PFSK-1 (cell line): Measurements from ENCODE around the gene FRMPD4.

Experiments used
- FOXP2 ChIP-seq: optimal IDR thresholded peaks from 2 replicates; pipeline ENCODE3; 2011; ENCODE audit warnings: borderline replicate concordance, control low read depth, inconsistent platforms; ENCODE audit not compliant: insufficient read depth; ENCODE audit errors: extremely low read length, extremely low read depth
- POLR2AphosphoS5 ChIP-seq: IDR thresholded peaks from 2 replicates; pipeline ENCODE4 v1.6.1; 2012; ENCODE audit warnings: low read depth, mild to moderate bottlenecking, control low read depth, low read length, moderate library complexity
- SIN3A ChIP-seq: IDR thresholded peaks from 2 replicates; pipeline ENCODE4 v1.6.1; 2012; ENCODE audit warnings: mild to moderate bottlenecking, low read length, moderate library complexity, borderline replicate concordance; ENCODE audit not compliant: insufficient read depth
- TAF1 ChIP-seq: IDR thresholded peaks from 2 replicates; pipeline ENCODE4 v1.6.1; 2012; ENCODE audit warnings: low read length, control low read depth, borderline replicate concordance; ENCODE audit not compliant: insufficient read depth
- TF ChIP-seq, protein P1 (sequence below), 2 experiments: IDR thresholded peaks; 2 replicates each; pipeline versions ENCODE4 v1.6.1 to v1.8.0; 2011 to 2012; ENCODE audit warnings: low read depth in 2 of 2, low read length in 2 of 2, control low read depth in 1 of 2, inconsistent platforms in 1 of 2, mild to moderate bottlenecking in 1 of 2, moderate library complexity in 1 of 2; ENCODE audit not compliant: insufficient read depth in 1 of 2

The FRMPD4 gene

DNA sequence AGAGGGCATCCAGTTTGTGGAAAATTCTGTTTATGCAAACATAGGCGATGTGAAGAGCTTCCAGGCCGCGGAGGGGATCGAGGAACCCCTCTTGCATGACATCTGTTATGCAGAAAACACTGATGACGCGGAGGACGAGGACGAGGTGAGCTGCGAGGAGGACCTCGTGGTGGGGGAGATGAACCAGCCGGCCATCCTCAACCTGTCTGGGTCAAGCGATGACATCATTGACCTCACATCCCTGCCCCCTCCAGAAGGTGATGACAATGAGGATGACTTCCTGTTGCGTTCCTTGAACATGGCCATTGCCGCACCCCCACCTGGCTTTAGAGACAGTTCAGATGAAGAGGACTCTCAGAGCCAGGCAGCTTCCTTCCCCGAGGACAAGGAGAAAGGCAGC lies 578.3 kb downstream of the FRMPD4 start:
- TF ChIP-seq, protein P1, sequence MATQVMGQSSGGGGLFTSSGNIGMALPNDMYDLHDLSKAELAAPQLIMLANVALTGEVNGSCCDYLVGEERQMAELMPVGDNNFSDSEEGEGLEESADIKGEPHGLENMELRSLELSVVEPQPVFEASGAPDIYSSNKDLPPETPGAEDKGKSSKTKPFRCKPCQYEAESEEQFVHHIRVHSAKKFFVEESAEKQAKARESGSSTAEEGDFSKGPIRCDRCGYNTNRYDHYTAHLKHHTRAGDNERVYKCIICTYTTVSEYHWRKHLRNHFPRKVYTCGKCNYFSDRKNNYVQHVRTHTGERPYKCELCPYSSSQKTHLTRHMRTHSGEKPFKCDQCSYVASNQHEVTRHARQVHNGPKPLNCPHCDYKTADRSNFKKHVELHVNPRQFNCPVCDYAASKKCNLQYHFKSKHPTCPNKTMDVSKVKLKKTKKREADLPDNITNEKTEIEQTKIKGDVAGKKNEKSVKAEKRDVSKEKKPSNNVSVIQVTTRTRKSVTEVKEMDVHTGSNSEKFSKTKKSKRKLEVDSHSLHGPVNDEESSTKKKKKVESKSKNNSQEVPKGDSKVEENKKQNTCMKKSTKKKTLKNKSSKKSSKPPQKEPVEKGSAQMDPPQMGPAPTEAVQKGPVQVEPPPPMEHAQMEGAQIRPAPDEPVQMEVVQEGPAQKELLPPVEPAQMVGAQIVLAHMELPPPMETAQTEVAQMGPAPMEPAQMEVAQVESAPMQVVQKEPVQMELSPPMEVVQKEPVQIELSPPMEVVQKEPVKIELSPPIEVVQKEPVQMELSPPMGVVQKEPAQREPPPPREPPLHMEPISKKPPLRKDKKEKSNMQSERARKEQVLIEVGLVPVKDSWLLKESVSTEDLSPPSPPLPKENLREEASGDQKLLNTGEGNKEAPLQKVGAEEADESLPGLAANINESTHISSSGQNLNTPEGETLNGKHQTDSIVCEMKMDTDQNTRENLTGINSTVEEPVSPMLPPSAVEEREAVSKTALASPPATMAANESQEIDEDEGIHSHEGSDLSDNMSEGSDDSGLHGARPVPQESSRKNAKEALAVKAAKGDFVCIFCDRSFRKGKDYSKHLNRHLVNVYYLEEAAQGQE (IDR thresholded peaks at IDR 0.05; ENCODE audit: insufficient read depth in 1 of 2, low read depth in 2 of 2, low read length in 2 of 2), result no peak
- no peak for TF ChIP-seq TAF1
- no peak for TF ChIP-seq SIN3A
- TF ChIP-seq POLR2AphosphoS5, result no peak
- no peak for TF ChIP-seq FOXP2

DNA sequence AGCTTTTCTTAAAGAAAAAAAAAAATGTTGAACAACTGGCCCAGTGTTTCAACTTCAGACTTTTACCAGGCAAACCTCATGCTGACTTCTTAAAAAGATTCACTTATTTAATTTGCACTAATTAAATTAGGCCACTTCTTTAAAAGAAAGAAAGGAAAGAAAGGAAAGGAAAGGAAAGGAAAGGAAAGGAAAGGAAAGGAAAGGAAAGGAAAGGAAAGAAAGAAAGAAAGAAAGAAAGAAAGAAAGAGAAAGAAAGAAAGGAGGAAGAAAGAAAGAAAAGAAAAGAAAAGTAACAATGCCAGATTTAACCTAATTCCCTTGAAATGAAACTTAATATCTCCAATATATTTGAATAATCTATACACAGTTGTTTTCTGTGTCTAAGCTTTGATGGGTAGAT lies 581.6 kb downstream of the FRMPD4 start:
- TF ChIP-seq POLR2AphosphoS5, result no peak
- TF ChIP-seq TAF1, result no peak
- TF ChIP-seq SIN3A, result no peak
- no peak for TF ChIP-seq FOXP2
- TF ChIP-seq, protein P1 (IDR thresholded peaks at IDR 0.05; ENCODE audit: insufficient read depth in 1 of 2, low read depth in 2 of 2, low read length in 2 of 2), result no peak

DNA sequence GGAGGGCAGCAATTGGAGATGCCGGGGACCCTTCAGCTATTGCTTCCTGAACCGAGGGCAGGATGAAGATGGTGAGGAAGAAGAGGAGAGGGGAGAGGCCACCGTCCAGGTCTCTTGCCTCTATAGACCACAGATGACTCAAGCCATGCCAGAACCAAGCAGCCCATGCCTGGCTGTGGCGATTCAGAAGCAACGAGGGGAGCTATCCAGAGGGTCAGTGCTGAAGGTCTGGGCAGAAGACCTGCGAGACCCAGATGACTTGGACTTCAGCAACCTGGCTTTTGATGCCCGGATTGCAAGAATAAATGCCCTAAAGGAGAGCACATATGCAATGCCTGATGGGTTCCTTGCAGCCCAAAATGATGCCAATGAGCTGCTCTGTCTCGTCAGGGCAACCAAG lies 582.8 kb downstream of the FRMPD4 start:
- TF ChIP-seq POLR2AphosphoS5, result no peak
- no peak for TF ChIP-seq TAF1
- TF ChIP-seq, protein P1 (IDR thresholded peaks at IDR 0.05; ENCODE audit: insufficient read depth in 1 of 2, low read depth in 2 of 2, low read length in 2 of 2), result peak; percentile 74 to 88

DNA sequence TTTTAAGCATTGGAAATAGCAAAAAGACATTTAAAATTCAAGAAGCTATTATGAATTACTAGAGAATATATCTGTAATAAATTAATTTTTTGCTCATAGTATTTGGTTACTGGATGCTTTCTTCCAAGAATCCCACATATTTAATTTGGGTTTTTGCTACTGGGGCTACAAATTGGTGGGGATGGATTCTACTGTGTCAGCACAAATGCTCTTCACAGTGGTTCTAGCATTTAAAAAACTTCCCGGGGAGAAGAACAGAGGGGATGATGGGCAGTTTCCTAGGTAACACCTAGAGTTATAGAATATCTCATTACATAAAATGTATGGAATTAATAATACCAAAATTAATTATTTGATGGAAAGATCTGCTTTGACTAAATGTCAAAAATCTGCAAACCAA lies 584.0 kb downstream of the FRMPD4 start:
- TF ChIP-seq, protein P1 (IDR thresholded peaks at IDR 0.05; ENCODE audit: insufficient read depth in 1 of 2, low read depth in 2 of 2, low read length in 2 of 2), result no peak
- TF ChIP-seq SIN3A (no peak), POLR2AphosphoS5 (no peak), FOXP2 (no peak), TAF1 (no peak)

DNA sequence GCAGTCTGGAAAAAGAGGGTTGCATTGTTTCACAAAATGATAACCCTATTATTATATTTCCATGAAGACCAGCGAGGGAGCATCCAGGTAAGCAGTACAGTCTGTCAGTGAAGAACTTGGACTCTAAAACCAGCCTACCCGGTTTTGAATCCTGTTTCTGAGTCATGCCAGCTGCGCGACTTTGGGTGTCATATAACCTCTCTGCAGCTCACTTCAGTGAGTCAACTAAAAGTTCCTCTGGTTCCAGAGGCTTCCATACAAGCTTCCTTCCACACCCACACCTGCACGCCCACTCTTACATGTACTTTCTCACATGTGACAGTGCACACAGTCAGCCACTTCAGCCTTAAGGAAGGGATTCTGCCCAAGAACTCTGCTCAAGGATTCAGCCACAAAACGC lies 603.1 kb downstream of the FRMPD4 start:
- TF ChIP-seq POLR2AphosphoS5 (no peak), FOXP2 (no peak), SIN3A (no peak), TAF1 (no peak)
- TF ChIP-seq, protein P1 (IDR thresholded peaks at IDR 0.05; ENCODE audit: insufficient read depth in 1 of 2, low read depth in 2 of 2, low read length in 2 of 2), result no peak
